Bronchial epithelial cell (primary cell): ENCODE data around the gene NUP50. TPM values are rescaled to one million over a fixed set of nuclear protein-coding genes. Genes with fewer than 3 reads are reported as not detected.

Experiments used
- DNase-seq: peaks from one replicate; pipeline ENCODE4 v3.0.0-alpha.2; 2010; ENCODE audit warnings: low read depth
- FAIRE-seq: peaks from 2 replicates; lab custom pipeline; 2011; peaks lifted over from hg19 to GRCh38; lab: Jason Lieb, UNC
- H3K27me3 ChIP-seq: 2 replicates; pipeline ENCODE4 v1.5.1; 2011; ENCODE audit warnings: low read length; ENCODE audit not compliant: control insufficient read depth, insufficient read depth
- H3K36me3 ChIP-seq: 2 replicates; pipeline ENCODE4 v1.5.1; 2011; ENCODE audit warnings: low read length; ENCODE audit not compliant: control insufficient read depth, insufficient read depth
- H3K4me3 ChIP-seq: 2 replicates; pipeline ENCODE4 v1.5.1; 2011; ENCODE audit warnings: mild to moderate bottlenecking, low read depth, low read length, control low read depth
- CTCF ChIP-seq: IDR thresholded peaks from 2 replicates; pipeline ENCODE4 v1.5.1; 2011; ENCODE audit warnings: mild to moderate bottlenecking, moderate library complexity, low read length, control low read depth, inconsistent platforms; ENCODE audit not compliant: insufficient read depth, severe bottlenecking
- total RNA-seq: library from RNA; depleted of rRNA; stranded (reverse); fragments of >200 nt; gene quantifications from 2 replicates; pipeline ENCODE4 v1.2.1, GENCODE V29; 2014

The NUP50 gene
- 66.6 and 74.2 TPM in 2 replicates for total RNA-seq

GRCh38 chr22:45163451-45164269, at the start of gene NUP50:
Gene NUP50 (plus strand): TSS chr22:45163925. CDS start chr22:45168178, 4,253 bp downstream.
- Histone ChIP-seq H3K27me3 (no peaks in the 10 kb centered on the region), H3K36me3 (peaks cover 2% of the 10 kb centered on the region)

GRCh38 chr22:45120440-45120839, 43.3 kb upstream of the NUP50 start:
- H3K36me3 ChIP-seq, result no peaks in the 10 kb centered on the region
- no peak for DNase-seq
- FAIRE-seq, result no peak
- peaks cover 1% of the 10 kb centered on the region for H3K27me3 ChIP-seq
- no peak overlapping the region for H3K4me3 ChIP-seq
- no peak for TF ChIP-seq CTCF

More at GRCh38 chr22:45163451-45164269, at the start of gene NUP50:
- peak within 1 kb of the TSS; percentile 68 for H3K4me3 ChIP-seq
- DNase-seq, result peak; percentile 87
- TF ChIP-seq CTCF, result no peak
- FAIRE-seq, result no peak

GRCh38 chr22:45120931-45121330, 42.8 kb upstream of the NUP50 start:
- TF ChIP-seq CTCF, result no peak
- Histone ChIP-seq H3K4me3 (no peak overlapping the region), H3K27me3 (peaks cover 1% of the 10 kb centered on the region), H3K36me3 (no peaks in the 10 kb centered on the region)
- FAIRE-seq (no peak), DNase-seq (peak; percentile 60)

GRCh38 chr22:45124176-45124847, 39.4 kb upstream of the NUP50 start:
- FAIRE-seq (no peak), DNase-seq (no peak)
- H3K27me3 ChIP-seq, result peaks cover 1% of the 10 kb centered on the region
- H3K4me3 ChIP-seq, result no peak overlapping the region
- no peak for TF ChIP-seq CTCF
- H3K36me3 ChIP-seq, result no peaks in the 10 kb centered on the region

GRCh38 chr22:45125188-45125587, 38.5 kb upstream of the NUP50 start:
- Histone ChIP-seq H3K36me3 (no peaks in the 10 kb centered on the region), H3K27me3 (peaks cover 1% of the 10 kb centered on the region), H3K4me3 (no peak overlapping the region)
- no peak for DNase-seq
- TF ChIP-seq CTCF, result no peak
- no peak for FAIRE-seq
